HCT116 (cell line): ENCODE measurements around the gene ZNF169.
"Not testable (repeated sequence)": the region's sequence is repeated elsewhere in the genome, so short reads cannot be mapped to it uniquely, and the experiment has no call there.

Source experiments
- CEBPB ChIP-seq: IDR thresholded peaks from 2 replicates; pipeline ENCODE4 v1.6.1; 2012; ENCODE audit warnings: low read depth
- CTCF ChIP-seq, 3 experiments: fragments of 200-600 bp in 1 of 3; sonication (generic) in 1 of 3; IDR thresholded peaks in 2 of 3; conservative IDR thresholded peaks in 1 of 3; 2 replicates each; pipeline ENCODE4 v1.5.1; 2012 to 2017; ENCODE audit warnings: low read depth in 2 of 3, low read length in 2 of 3, antibody characterized with exemption in 1 of 3, borderline replicate concordance in 1 of 3, control low read depth in 1 of 3, mild to moderate bottlenecking in 1 of 3, mixed read lengths in 1 of 3, mixed run types in 1 of 3, moderate library complexity in 1 of 3; ENCODE audit not compliant: insufficient read depth in 1 of 3
- EGR1 ChIP-seq: IDR thresholded peaks from 2 replicates; pipeline ENCODE4 v1.6.1; 2012; ENCODE audit warnings: low read depth
- ELF1 ChIP-seq: IDR thresholded peaks from 2 replicates; pipeline ENCODE4 v1.6.1; 2012; ENCODE audit warnings: low read depth, borderline replicate concordance
- EZH2phosphoT487 ChIP-seq: fragments of 200-600 bp; IDR thresholded peaks from 2 replicates; pipeline ENCODE4 v1.6.1; 2018; ENCODE audit warnings: antibody characterized with exemption, borderline replicate concordance
- MAX ChIP-seq: IDR thresholded peaks from 2 replicates; pipeline ENCODE4 v1.6.1; 2012
- POLR2A ChIP-seq: IDR thresholded peaks from 2 replicates; pipeline ENCODE4 v1.7.0; 2011; ENCODE audit warnings: borderline replicate concordance; ENCODE audit not compliant: insufficient read depth, insufficient read length; ENCODE audit errors: extremely low read depth
- POLR2AphosphoS5 ChIP-seq: IDR thresholded peaks from 2 replicates; pipeline ENCODE4 v1.6.1; 2011; ENCODE audit warnings: mild to moderate bottlenecking, low read depth, low read length, moderate library complexity
- TCF7L2 ChIP-seq: IDR thresholded peaks from 2 replicates; pipeline ENCODE4 v1.7.0; 2011; ENCODE audit warnings: borderline replicate concordance, inconsistent platforms; ENCODE audit not compliant: insufficient read depth, insufficient read length; ENCODE audit errors: extremely low read depth
- YY1 ChIP-seq: IDR thresholded peaks from 2 replicates; pipeline ENCODE4 v1.6.1; 2011; ENCODE audit warnings: low read length, low read depth, moderate library complexity, mild to moderate bottlenecking; ENCODE audit not compliant: insufficient replicate concordance; ENCODE audit errors: extremely low read depth
- ZNF274 ChIP-seq: fragments of 200-500 bp; sonication (Bioruptor generic); IDR thresholded peaks from 2 replicates; pipeline ENCODE4 v1.6.1; 2014; ENCODE audit warnings: mild to moderate bottlenecking, low read depth, low read length, inconsistent platforms

- not testable (repeated sequence) for TF ChIP-seq POLR2A; POLR2AphosphoS5; TCF7L2; ZNF274; EZH2phosphoT487; CTCF (IDR thresholded peaks at IDR 0.05 in 2 of 3, conservative IDR thresholded peaks at IDR 0.05 in 1 of 3; ENCODE audit: borderline replicate concordance in 1 of 3, insufficient read depth in 1 of 3, low read depth in 2 of 3, low read length in 2 of 3); ELF1; YY1; CEBPB; MAX; EGR1
These were observed 88.4 kb downstream of the ZNF169 start for GRCh38 chr9:94347451-94347850.
